Progenitor cell of endocrine pancreas (in vitro differentiated cells): ENCODE data around the gene ESPL1. TPM values are rescaled to one million over a fixed set of nuclear protein-coding genes. Genes with fewer than 3 reads are reported as not detected.
A peak's percentile ranks its signal among the peaks of the same experiment; 100 is the strongest.

Experiments
- DNase-seq: peaks from one replicate; pipeline ENCODE4 v3.0.0; 2021; ENCODE audit warnings: low spot score; ENCODE audit not compliant: unreplicated experiment
- H3K27ac Mint-ChIP-seq: 2 replicates; pipeline ENCODE4 v1.8.0; 2021; ENCODE audit warnings: mild to moderate bottlenecking, moderate library complexity, mixed read lengths
- H3K27me3 Mint-ChIP-seq: 2 replicates; pipeline ENCODE4 v1.8.0; 2021; ENCODE audit warnings: mixed read lengths
- H3K36me3 Mint-ChIP-seq: 2 replicates; pipeline ENCODE4 v1.8.0; 2022; ENCODE audit warnings: mixed read lengths; ENCODE audit not compliant: insufficient read depth
- H3K4me1 Mint-ChIP-seq: 2 replicates; pipeline ENCODE4 v1.8.0; 2021; ENCODE audit warnings: low read depth, mixed read lengths
- H3K4me3 Mint-ChIP-seq: 2 replicates; pipeline ENCODE4 v1.8.0; 2021; ENCODE audit warnings: low read depth, mild to moderate bottlenecking, moderate library complexity, mixed read lengths
- H3K9me3 Mint-ChIP-seq: 2 replicates; pipeline ENCODE4 v1.8.0; 2021; ENCODE audit warnings: low read depth, mixed read lengths
- CTCF ChIP-seq: fragments of 200-600 bp; sonication (generic); IDR thresholded peaks from one replicate; pipeline ENCODE4 v1.5.0; 2021; ENCODE audit warnings: antibody characterized with exemption, mild to moderate bottlenecking; ENCODE audit not compliant: unreplicated experiment
- total RNA-seq: library from RNA; stranded (reverse); gene quantifications from 2 replicates; pipeline ENCODE4 v1.2.1, GENCODE V29; 2021

The ESPL1 gene
- total RNA-seq, 1 donor from 2014 or later: 27.1 TPM

GRCh38 chr12:53227341-53227740 lies 40.8 kb upstream of the ESPL1 start:
- no peak overlapping the region for H3K4me3 Mint-ChIP-seq

DNA sequence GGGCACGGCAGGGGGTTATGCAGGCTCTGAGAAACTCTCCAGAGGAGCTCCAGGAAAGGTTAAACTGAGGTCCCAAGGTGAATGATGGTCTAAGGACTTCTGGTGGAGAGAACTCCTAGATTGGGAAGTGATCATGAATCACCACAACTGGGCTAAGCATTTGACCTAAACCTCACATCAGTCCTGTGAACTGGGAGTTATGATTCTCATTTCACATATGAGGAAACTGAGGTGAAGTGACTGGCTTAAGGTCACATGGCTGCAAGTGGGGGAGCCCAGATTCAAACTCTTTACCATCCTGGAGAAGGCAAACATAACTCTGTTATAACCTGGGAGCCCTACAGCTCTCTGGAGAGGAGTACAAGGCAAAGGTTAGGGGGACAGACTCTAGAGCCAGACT lies 40.3 kb upstream of the ESPL1 start:
- no peak for TF ChIP-seq CTCF
- Mint-ChIP-seq H3K9me3 (no peaks in the 10 kb centered on the region), H3K4me3 (no peak overlapping the region), H3K27me3 (peaks cover 51% of the 10 kb centered on the region), H3K27ac (no peak overlapping the region), H3K36me3 (no peaks in the 10 kb centered on the region), H3K4me1 (peaks cover 32% of the 10 kb centered on the region)
- DNase-seq: no peak

More at GRCh38 chr12:53227341-53227740, 40.8 kb upstream of the ESPL1 start:
- no peak for DNase-seq
- TF ChIP-seq CTCF: no peak
- Mint-ChIP-seq H3K27me3 (peaks cover 46% of the 10 kb centered on the region), H3K4me1 (peaks cover 29% of the 10 kb centered on the region), H3K36me3 (no peaks in the 10 kb centered on the region), H3K27ac (no peak overlapping the region), H3K9me3 (no peaks in the 10 kb centered on the region)

GRCh38 chr12:53229454-53229853 lies 38.6 kb upstream of the ESPL1 start:
- no peaks in the 10 kb centered on the region for H3K9me3 Mint-ChIP-seq
- H3K27me3 Mint-ChIP-seq: peaks cover 57% of the 10 kb centered on the region
- H3K36me3 Mint-ChIP-seq: no peaks in the 10 kb centered on the region
- no peak overlapping the region for H3K4me3 Mint-ChIP-seq
- DNase-seq: no peak
- peaks cover 28% of the 10 kb centered on the region for H3K4me1 Mint-ChIP-seq
- H3K27ac Mint-ChIP-seq: no peak overlapping the region
- TF ChIP-seq CTCF: no peak

- no peak for DNase-seq
- no peak for TF ChIP-seq CTCF
- H3K4me3 Mint-ChIP-seq: no peak overlapping the region
- H3K27me3 Mint-ChIP-seq: peaks cover 61% of the 10 kb centered on the region
- no peaks in the 10 kb centered on the region for H3K9me3 Mint-ChIP-seq
- H3K27ac Mint-ChIP-seq: no peak overlapping the region
- H3K4me1 Mint-ChIP-seq: peaks cover 19% of the 10 kb centered on the region
- no peaks in the 10 kb centered on the region for H3K36me3 Mint-ChIP-seq
These were observed 37.8 kb upstream of the ESPL1 start for GRCh38 chr12:53230108-53230845.

GRCh38 chr12:53231671-53231920 lies 36.5 kb upstream of the ESPL1 start:
- no peak for DNase-seq

More at GRCh38 chr12:53231671-53231920, 36.5 kb upstream of the ESPL1 start:
- H3K9me3 Mint-ChIP-seq: no peaks in the 10 kb centered on the region
- H3K27me3 Mint-ChIP-seq: peaks cover 66% of the 10 kb centered on the region
- H3K36me3 Mint-ChIP-seq: no peaks in the 10 kb centered on the region
- H3K4me3 Mint-ChIP-seq: peak overlapping the region; percentile 52
- H3K27ac Mint-ChIP-seq: no peak overlapping the region
- TF ChIP-seq CTCF: no peak
- H3K4me1 Mint-ChIP-seq: peaks cover 17% of the 10 kb centered on the region
